Activated naive CD4-positive, alpha-beta T cell treated with anti-CD3 and anti-CD28 coated beads for 36 hours (primary cell): ENCODE measurements around the gene CYS1. TPM values are rescaled to one million over a fixed set of nuclear protein-coding genes. Genes with fewer than 3 reads are reported as not detected.
A peak's percentile ranks its signal among the peaks of the same experiment; 100 is the strongest.

ENCODE experiments used
- CTCF ChIA-PET: fragments of 350-600 bp; sonication (Branson Sonifier 250); formaldehyde crosslinking; loops from one replicate; lab custom pipeline; 2021; ENCODE audit warnings: antibody characterized with exemption; lab: Charles Lee
- DNase-seq: peaks from one replicate; pipeline ENCODE4 v3.0.0-alpha.2; 2020
- H3K27ac Mint-ChIP-seq: one replicate; pipeline ENCODE4 v1.8.0; 2021; ENCODE audit warnings: mild to moderate bottlenecking, mixed read lengths
- H3K27me3 Mint-ChIP-seq: one replicate; pipeline ENCODE4 v1.8.0; 2021; ENCODE audit warnings: low read depth, mixed read lengths
- H3K36me3 Mint-ChIP-seq: one replicate; pipeline ENCODE4 v1.8.0; 2021; ENCODE audit warnings: low read depth, mixed read lengths
- H3K4me1 Mint-ChIP-seq: one replicate; pipeline ENCODE4 v1.8.0; 2021; ENCODE audit warnings: low read depth, mixed read lengths
- H3K4me3 Mint-ChIP-seq: one replicate; pipeline ENCODE4 v1.8.0; 2021; ENCODE audit warnings: mild to moderate bottlenecking, moderate library complexity, mixed read lengths
- H3K9me3 Mint-ChIP-seq: one replicate; pipeline ENCODE4 v1.8.0; 2021; ENCODE audit warnings: mixed read lengths
- intact Hi-C: fragments of 100-400 bp; cut with micrococcal nuclease; formaldehyde crosslinking; loops from one replicate; pipeline ENCODE4 v1.15.1; 2023
- total RNA-seq, 2 experiments: library from RNA; stranded (reverse); gene quantifications; one replicate each; pipeline ENCODE4 v1.2.3, GENCODE V29; 2021

The CYS1 gene
- total RNA-seq, result not detected

- no peaks in the 10 kb centered on the region for H3K9me3 Mint-ChIP-seq
- CTCF ChIA-PET, result interaction anchor here (1.1 to 1.6 kb wide), 2 partner anchors 8 to 328 kb away, joined by 4 to 7 read pairs; no protein-coding TSS in a partner anchor
- H3K4me1 Mint-ChIP-seq, result peaks cover 10% of the 10 kb centered on the region
- H3K27me3 Mint-ChIP-seq, result peaks cover 79% of the 10 kb centered on the region
- intact Hi-C loops, result loop anchor here (2.0 kb wide), 1 partner anchor 41 kb away; no protein-coding TSS in a partner anchor
- H3K36me3 Mint-ChIP-seq, result no peaks in the 10 kb centered on the region
- peak within 1 kb of the TSS; percentile 68 for H3K4me3 Mint-ChIP-seq
- no peak within 1 kb of the TSS for H3K27ac Mint-ChIP-seq
- DNase-seq, result no peak
Measured at GRCh38 chr2:10079870-10080535, at the start of gene CYS1. TSS of gene CYS1 (minus strand) at chr2:10080411. CDS start at chr2:10080223, 188 bp downstream.

- H3K4me3 Mint-ChIP-seq, result no peak overlapping the region
- H3K27me3 Mint-ChIP-seq, result no peaks in the 10 kb centered on the region
- peaks cover 49% of the 10 kb centered on the region for H3K4me1 Mint-ChIP-seq
- no peak for DNase-seq
- peaks cover 81% of the 10 kb centered on the region for H3K36me3 Mint-ChIP-seq
- intact Hi-C loops, result loop anchor here (10.0 kb wide), 1 partner anchor 525 kb away; no protein-coding TSS in a partner anchor
- H3K27ac Mint-ChIP-seq, result no peak overlapping the region
- CTCF ChIA-PET, result interaction anchor here (0.9 to 1.0 kb wide), 3 partner anchors 15 to 306 kb away, joined by 3 read pairs; no protein-coding TSS in a partner anchor
- H3K9me3 Mint-ChIP-seq, result no peaks in the 10 kb centered on the region
Measured at GRCh38 chr2:10129490-10129889, 49.3 kb upstream of the CYS1 start.

DNA sequence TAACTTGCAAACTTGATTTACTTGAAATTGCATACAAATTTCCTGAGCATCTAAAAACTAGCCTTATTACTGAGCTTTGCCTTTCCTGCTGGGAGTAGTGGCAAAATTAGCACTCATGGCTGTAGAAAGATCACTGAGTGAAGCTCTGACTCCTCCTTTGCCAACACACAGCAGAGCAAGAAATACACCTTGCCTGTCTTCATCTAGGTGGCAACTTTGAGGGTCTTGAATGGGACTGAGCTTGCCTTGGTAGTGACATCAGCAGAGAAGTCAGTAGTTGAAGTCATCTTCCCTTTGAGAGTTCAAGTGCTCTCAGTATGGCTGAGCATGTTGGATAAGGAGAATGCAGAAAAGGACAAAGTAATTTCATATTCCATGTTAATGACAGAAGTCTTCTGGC lies 48.2 kb upstream of the CYS1 start:
- DNase-seq, result no peak
- H3K9me3 Mint-ChIP-seq, result no peaks in the 10 kb centered on the region
- H3K4me1 Mint-ChIP-seq, result peaks cover 52% of the 10 kb centered on the region
- CTCF ChIA-PET, result interaction anchor here (0.9 to 1.6 kb wide), 3 partner anchors 56 to 306 kb away, joined by 3 to 4 read pairs (median 3); no protein-coding TSS in a partner anchor
- no peaks in the 10 kb centered on the region for H3K27me3 Mint-ChIP-seq
- no peak overlapping the region for H3K27ac Mint-ChIP-seq
- peaks cover 91% of the 10 kb centered on the region for H3K36me3 Mint-ChIP-seq
- intact Hi-C loops, result loop anchor here (10.0 kb wide), 1 partner anchor 524 kb away; no protein-coding TSS in a partner anchor
- H3K4me3 Mint-ChIP-seq, result no peak overlapping the region

DNA sequence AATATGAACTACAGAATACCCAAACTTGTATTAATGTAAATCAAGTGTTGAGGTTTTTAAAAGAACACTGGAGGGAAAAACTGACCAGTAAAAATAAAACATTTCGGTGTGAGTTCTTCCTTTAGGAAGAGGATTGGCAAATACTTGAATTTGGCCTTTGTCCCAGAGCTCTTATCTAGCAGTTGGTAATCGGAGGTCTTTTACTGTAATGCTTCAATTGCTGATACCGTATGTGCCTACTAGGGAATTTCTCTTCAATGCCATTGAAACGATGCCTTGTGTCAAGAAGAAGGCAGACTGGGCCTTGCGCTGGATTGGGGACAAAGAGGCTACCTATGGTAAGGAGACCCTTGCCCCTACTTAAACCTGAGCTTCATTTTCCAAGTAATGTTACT lies 46.4 kb upstream of the CYS1 start:
- Mint-ChIP-seq H3K27ac (no peak overlapping the region), H3K4me3 (no peak overlapping the region), H3K36me3 (peaks cover 91% of the 10 kb centered on the region), H3K27me3 (no peaks in the 10 kb centered on the region), H3K4me1 (peaks cover 50% of the 10 kb centered on the region), H3K9me3 (no peaks in the 10 kb centered on the region)
- CTCF ChIA-PET, result interaction anchor here (0.8 to 1.8 kb wide), 3 partner anchors 12 to 282 kb away, joined by 3 to 7 read pairs (median 4); no protein-coding TSS in a partner anchor
- intact Hi-C loops, result loop anchor here (10.0 kb wide), 1 partner anchor 522 kb away; no protein-coding TSS in a partner anchor
- no peak for DNase-seq

- DNase-seq, result no peak
- H3K4me3 Mint-ChIP-seq, result peak overlapping the region; percentile 16
- H3K27ac Mint-ChIP-seq, result no peak overlapping the region
- H3K27me3 Mint-ChIP-seq, result no peaks in the 10 kb centered on the region
- H3K9me3 Mint-ChIP-seq, result no peaks in the 10 kb centered on the region
- intact Hi-C loops, result loop anchor here (10.0 kb wide), 1 partner anchor 521 kb away; no protein-coding TSS in a partner anchor
- peaks cover 91% of the 10 kb centered on the region for H3K36me3 Mint-ChIP-seq
- H3K4me1 Mint-ChIP-seq, result peaks cover 49% of the 10 kb centered on the region
- CTCF ChIA-PET, result interaction anchor here (0.8 to 1.8 kb wide), 5 partner anchors 13 to 309 kb away, joined by 3 to 9 read pairs (median 4); no protein-coding TSS in a partner anchor
Measured at GRCh38 chr2:10125842-10126631, 45.8 kb upstream of the CYS1 start.

DNA sequence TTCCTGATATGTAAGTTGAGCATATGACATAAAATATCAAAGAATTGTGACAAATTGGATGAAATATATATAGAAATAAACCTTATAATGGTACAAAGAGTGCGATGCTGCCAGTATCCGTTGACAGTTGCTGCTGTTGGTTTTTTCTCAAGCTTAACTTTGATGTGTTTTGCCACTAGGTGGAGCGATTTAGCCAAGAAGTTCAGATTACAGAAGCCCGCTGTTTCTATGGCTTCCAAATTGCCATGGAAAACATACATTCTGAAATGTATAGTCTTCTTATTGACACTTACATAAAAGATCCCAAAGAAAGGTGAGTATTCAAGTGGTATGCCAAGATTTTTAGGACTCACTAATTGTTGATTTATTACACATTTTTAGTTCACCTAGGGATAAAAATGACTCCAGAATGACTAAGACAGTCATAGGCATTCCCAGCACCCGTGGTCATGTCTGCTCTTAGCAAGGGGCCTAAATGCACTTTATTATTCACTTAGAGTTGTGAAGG lies 44.4 kb upstream of the CYS1 start:
- CTCF ChIA-PET, result interaction anchor here (0.6 to 2.3 kb wide), 8 partner anchors 16 to 322 kb away, joined by 3 to 12 read pairs (median 5); no protein-coding TSS in a partner anchor
- H3K27ac Mint-ChIP-seq, result peak overlapping the region; percentile 18
- DNase-seq, result peak; percentile 47
- intact Hi-C loops, result loop anchor here (1.0 to 10.0 kb wide), 6 partner anchors 132 to 1623 kb away; partner anchors contain the start of genes ID2, LPIN1 and PDIA6
- peaks cover 86% of the 10 kb centered on the region for H3K36me3 Mint-ChIP-seq
- no peaks in the 10 kb centered on the region for H3K27me3 Mint-ChIP-seq
- H3K9me3 Mint-ChIP-seq, result no peaks in the 10 kb centered on the region
- peaks cover 42% of the 10 kb centered on the region for H3K4me1 Mint-ChIP-seq
- H3K4me3 Mint-ChIP-seq, result peak overlapping the region; percentile 96

DNA sequence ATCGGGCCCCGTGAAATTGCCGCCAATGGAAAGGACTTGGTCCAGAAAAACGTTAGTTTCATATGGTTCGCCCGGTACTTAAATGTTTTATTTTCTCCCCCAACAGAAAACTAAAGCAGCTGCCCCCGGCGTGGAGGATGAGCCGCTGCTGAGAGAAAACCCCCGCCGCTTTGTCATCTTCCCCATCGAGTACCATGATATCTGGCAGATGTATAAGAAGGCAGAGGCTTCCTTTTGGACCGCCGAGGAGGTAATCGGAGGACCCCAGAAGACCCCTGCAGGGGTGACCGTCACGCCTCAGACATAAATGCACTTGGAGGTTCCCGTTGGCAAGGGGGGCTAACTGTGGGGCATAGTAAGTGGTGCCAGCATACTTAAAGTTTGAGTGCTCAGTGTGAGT lies 43.1 kb upstream of the CYS1 start:
- CTCF ChIA-PET, result interaction anchor here (0.6 to 2.3 kb wide), 5 partner anchors 51 to 324 kb away, joined by 3 to 12 read pairs (median 7); no protein-coding TSS in a partner anchor
- DNase-seq, result no peak
- Mint-ChIP-seq H3K4me1 (peaks cover 30% of the 10 kb centered on the region), H3K4me3 (peak overlapping the region; percentile 96), H3K36me3 (peaks cover 73% of the 10 kb centered on the region), H3K27ac (peak overlapping the region; percentile 92), H3K27me3 (no peaks in the 10 kb centered on the region), H3K9me3 (no peaks in the 10 kb centered on the region)
- intact Hi-C loops, result loop anchor here (1.0 to 10.0 kb wide), 8 partner anchors 131 to 1624 kb away; partner anchors contain the start of genes CPSF3, ID2, ITGB1BP1 and LPIN1

DNA sequence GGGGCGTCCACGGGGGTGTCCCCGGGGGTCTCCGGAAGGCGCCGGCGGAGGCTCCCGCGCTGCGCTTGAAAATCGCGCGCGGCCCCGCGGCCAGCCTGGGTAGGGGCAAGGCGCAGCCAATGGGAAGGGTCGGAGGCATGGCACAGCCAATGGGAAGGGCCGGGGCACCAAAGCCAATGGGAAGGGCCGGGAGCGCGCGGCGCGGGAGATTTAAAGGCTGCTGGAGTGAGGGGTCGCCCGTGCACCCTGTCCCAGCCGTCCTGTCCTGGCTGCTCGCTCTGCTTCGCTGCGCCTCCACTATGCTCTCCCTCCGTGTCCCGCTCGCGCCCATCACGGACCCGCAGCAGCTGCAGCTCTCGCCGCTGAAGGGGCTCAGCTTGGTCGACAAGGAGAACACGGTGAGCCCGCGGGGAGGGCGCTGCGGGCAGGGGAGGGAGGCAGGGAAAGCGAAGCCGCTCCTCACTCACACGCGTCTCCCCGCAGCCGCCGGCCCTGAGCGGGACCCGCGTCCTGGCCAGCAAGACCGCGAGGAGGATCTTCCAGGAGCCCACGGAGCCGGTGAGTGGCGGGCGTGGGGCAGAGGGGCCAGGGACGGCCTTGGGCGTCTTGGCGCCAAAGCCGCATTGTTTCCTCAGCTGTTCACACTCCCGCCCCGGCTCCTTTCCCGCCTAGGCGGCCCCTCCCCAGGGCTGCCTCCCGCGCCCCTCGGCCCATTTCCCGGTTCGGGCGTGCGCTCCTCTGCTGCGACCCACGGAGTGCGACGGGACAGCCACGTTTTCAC lies 42.5 kb upstream of the CYS1 start, which contains the start of gene RRM2:
TSS of gene RRM2 (plus strand) at position 240 of the 781 bp plus-strand sequence. CDS start at position 300, 60 bp downstream.
- CTCF ChIA-PET, result interaction anchor here (1.0 kb wide), 1 partner anchor 324 kb away, joined by 3 read pairs; no protein-coding TSS in a partner anchor
- Mint-ChIP-seq H3K4me1 (peaks cover 27% of the 10 kb centered on the region), H3K9me3 (no peaks in the 10 kb centered on the region), H3K36me3 (peaks cover 67% of the 10 kb centered on the region), H3K4me3 (peak within 1 kb of the TSS; percentile 99), H3K27me3 (no peaks in the 10 kb centered on the region), H3K27ac (peak within 1 kb of the TSS; percentile 99)
- DNase-seq, result peak; percentile 98
- intact Hi-C loops, result loop anchor here (1.0 to 10.0 kb wide), 11 partner anchors 130 to 1625 kb away; partner anchors contain the start of genes ADAM17, CPSF3, HPCAL1 and ID2

- H3K36me3 Mint-ChIP-seq, result peaks cover 51% of the 10 kb centered on the region
- CTCF ChIA-PET, result interaction anchor here (5.6 kb wide), 1 partner anchor 48 kb away, joined by 33 read pairs; no protein-coding TSS in a partner anchor
- H3K9me3 Mint-ChIP-seq, result no peaks in the 10 kb centered on the region
- peaks cover 18% of the 10 kb centered on the region for H3K4me1 Mint-ChIP-seq
- no peak for DNase-seq
- no peaks in the 10 kb centered on the region for H3K27me3 Mint-ChIP-seq
- H3K4me3 Mint-ChIP-seq, result peak overlapping the region; percentile 99
- intact Hi-C loops, result loop anchor here (1.0 to 10.0 kb wide), 15 partner anchors 40 to 1626 kb away; partner anchors contain the start of genes CYS1, GRHL1, ID2 and LPIN1
- H3K27ac Mint-ChIP-seq, result peak overlapping the region; percentile 99
Measured at GRCh38 chr2:10120877-10121574, 40.8 kb upstream of the CYS1 start.

GRCh38 chr2:10120158-10120876 lies 40.1 kb upstream of the CYS1 start:
- peak overlapping the region; percentile 99 for H3K27ac Mint-ChIP-seq
- no peaks in the 10 kb centered on the region for H3K27me3 Mint-ChIP-seq
- H3K9me3 Mint-ChIP-seq, result no peaks in the 10 kb centered on the region
- peaks cover 44% of the 10 kb centered on the region for H3K36me3 Mint-ChIP-seq
- CTCF ChIA-PET, result interaction anchor here (0.6 to 5.6 kb wide), 5 partner anchors 23 to 504 kb away, joined by 3 to 33 read pairs (median 3); no protein-coding TSS in a partner anchor
- peak; percentile 98 for DNase-seq
- intact Hi-C loops, result loop anchor here (1.0 to 10.0 kb wide), 14 partner anchors 40 to 1627 kb away; partner anchors contain the start of genes CYS1, GRHL1, ID2 and LPIN1
- peaks cover 15% of the 10 kb centered on the region for H3K4me1 Mint-ChIP-seq
- H3K4me3 Mint-ChIP-seq, result peak overlapping the region; percentile 99
